Kidney (tissue), 14 donors: ENCODE measurements around the gene SF3A1. TPM values are rescaled to one million over a fixed set of nuclear protein-coding genes. Genes with fewer than 3 reads are reported as not detected.

Experiments used
- DNase-seq, 5 donors: peaks; one replicate each; pipeline ENCODE4 v3.0.0-alpha.2; 2013 to 2020
- FAIRE-seq: peaks from 2 replicates; lab custom pipeline; 2012; peaks lifted over from hg19 to GRCh38; lab: Jason Lieb, UNC
- H3K27ac ChIP-seq, 2 donors: one replicate each; pipeline ENCODE4 v1.7.0; 2013; ENCODE audit warnings: low read depth in 2 of 2, low read length in 2 of 2, inconsistent platforms in 1 of 2
- H3K27me3 ChIP-seq: one replicate; pipeline ENCODE4 v1.7.1; 2013; ENCODE audit warnings: low read length, inconsistent platforms; ENCODE audit not compliant: control insufficient read depth, insufficient read depth
- H3K36me3 ChIP-seq, 3 donors: one replicate each; pipeline versions ENCODE4 v1.7.0 to v1.7.1; 2013; ENCODE audit warnings: low read length in 3 of 3, control low read depth in 1 of 3, inconsistent platforms in 1 of 3; ENCODE audit not compliant: insufficient read depth in 3 of 3, control insufficient read depth in 2 of 3
- H3K4me1 ChIP-seq, 3 donors: one replicate each; pipeline versions ENCODE4 v1.7.0 to v1.7.1; 2013; ENCODE audit warnings: low read length in 3 of 3, inconsistent platforms in 1 of 3, low read depth in 1 of 3; ENCODE audit not compliant: control insufficient read depth in 2 of 3, insufficient read depth in 2 of 3
- H3K4me3 ChIP-seq, 3 donors: one replicate each; pipeline versions ENCODE4 v1.7.0 to v1.8.1; 2013; ENCODE audit warnings: low read length in 3 of 3, control low read depth in 1 of 3, inconsistent platforms in 1 of 3
- H3K9ac ChIP-seq, 3 donors: one replicate each; pipeline versions ENCODE4 v1.7.0 to v1.7.1; 2013; ENCODE audit warnings: low read length in 3 of 3, control low read depth in 1 of 3, inconsistent platforms in 1 of 3
- H3K9me3 ChIP-seq, 3 donors: one replicate each; pipeline versions ENCODE4 v1.7.0 to v1.7.1; 2013; ENCODE audit warnings: low read length in 3 of 3, control low read depth in 1 of 3, inconsistent platforms in 1 of 3; ENCODE audit not compliant: control insufficient read depth in 2 of 3, insufficient read depth in 1 of 3
- intact Hi-C: fragments of 100-400 bp; cut with DNase I; formaldehyde crosslinking; loops from one replicate; pipeline ENCODE4 v1.11.1; 2022
- polyA plus RNA-seq: library from polyadenylated mRNA; stranded (reverse); fragments of 350-450 nt; fragmentation: Illumina TruSeq; extraction: RNeasy Lipid Tissue Mini Kit (QIAGEN cat#74804); gene quantifications from one replicate; pipeline ENCODE4 v1.2.3, GENCODE V29; 2014; ENCODE audit warnings: low read depth, low replicate concordance; ENCODE audit not compliant: insufficient read depth
- total RNA-seq: library from RNA; stranded (reverse); fragmentation: NEBNext Ultra II Directional; extraction: Animal tissue kit (Norgen Biotek cat#: 25700); gene quantifications from one replicate; pipeline ENCODE4 v1.2.1, GENCODE V29; 2021
- TF ChIP-seq, protein P1 (sequence below): IDR thresholded peaks from 3 replicates; pipeline ENCODE4 v1.5.1; 2012; ENCODE audit warnings: mild to moderate bottlenecking, moderate library complexity, borderline replicate concordance; ENCODE audit not compliant: insufficient read depth; ENCODE audit errors: extremely low read depth
- donor health status: control.
- donor health status: control.
- donor health status: control.
- donor health status: control.
- donor health status: control.
- donor health status: DM: yes; HTN: yes; CAD: no.
- donor health status: Normal renal cell carcinoma (clear cell type).

Gene SF3A1
- total and polyA plus RNA-seq, 2 donors from 2014 or later = 23.7 to 179 TPM

- H3K27me3 ChIP-seq = no peaks in the 10 kb centered on the region
- TF ChIP-seq, protein P1, sequence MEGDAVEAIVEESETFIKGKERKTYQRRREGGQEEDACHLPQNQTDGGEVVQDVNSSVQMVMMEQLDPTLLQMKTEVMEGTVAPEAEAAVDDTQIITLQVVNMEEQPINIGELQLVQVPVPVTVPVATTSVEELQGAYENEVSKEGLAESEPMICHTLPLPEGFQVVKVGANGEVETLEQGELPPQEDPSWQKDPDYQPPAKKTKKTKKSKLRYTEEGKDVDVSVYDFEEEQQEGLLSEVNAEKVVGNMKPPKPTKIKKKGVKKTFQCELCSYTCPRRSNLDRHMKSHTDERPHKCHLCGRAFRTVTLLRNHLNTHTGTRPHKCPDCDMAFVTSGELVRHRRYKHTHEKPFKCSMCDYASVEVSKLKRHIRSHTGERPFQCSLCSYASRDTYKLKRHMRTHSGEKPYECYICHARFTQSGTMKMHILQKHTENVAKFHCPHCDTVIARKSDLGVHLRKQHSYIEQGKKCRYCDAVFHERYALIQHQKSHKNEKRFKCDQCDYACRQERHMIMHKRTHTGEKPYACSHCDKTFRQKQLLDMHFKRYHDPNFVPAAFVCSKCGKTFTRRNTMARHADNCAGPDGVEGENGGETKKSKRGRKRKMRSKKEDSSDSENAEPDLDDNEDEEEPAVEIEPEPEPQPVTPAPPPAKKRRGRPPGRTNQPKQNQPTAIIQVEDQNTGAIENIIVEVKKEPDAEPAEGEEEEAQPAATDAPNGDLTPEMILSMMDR = no peak
Observed at GRCh38 chr22:30393322-30393680, 36.6 kb upstream of the SF3A1 start.

GRCh38 chr22:30392661-30393321 is 36.1 kb upstream of the SF3A1 start:
- no peaks in the 10 kb centered on the region for H3K36me3 ChIP-seq
- H3K27me3 ChIP-seq = no peaks in the 10 kb centered on the region
- intact Hi-C loops = no loop called here
- TF ChIP-seq, protein P1 = no peak
- peak overlapping the region; percentile 56 to 78 for H3K27ac ChIP-seq
- H3K4me1 ChIP-seq = peaks cover 0 to 12% (median 11%) of the 10 kb centered on the region in 3 donors
- FAIRE-seq (no peak), DNase-seq (peak; percentile 56 to 82 (median 70))
- H3K9me3 ChIP-seq = no peaks in the 10 kb centered on the region
- H3K4me3 ChIP-seq = no peak overlapping the region
- H3K9ac ChIP-seq = peak overlapping the region in 1 of 3 donors; percentile 23

More at GRCh38 chr22:30393322-30393680, 36.6 kb upstream of the SF3A1 start:
- no peak for FAIRE-seq
- Histone ChIP-seq H3K9me3 (no peaks in the 10 kb centered on the region), H3K9ac (peak overlapping the region in 1 of 3 donors; percentile 23), H3K27ac (peak overlapping the region; percentile 56 to 78), H3K4me1 (peaks cover 0 to 16% (median 11%) of the 10 kb centered on the region in 3 donors), H3K4me3 (no peak overlapping the region), H3K36me3 (no peaks in the 10 kb centered on the region)
- DNase-seq = no peak
- intact Hi-C loops = no loop called here

DNA sequence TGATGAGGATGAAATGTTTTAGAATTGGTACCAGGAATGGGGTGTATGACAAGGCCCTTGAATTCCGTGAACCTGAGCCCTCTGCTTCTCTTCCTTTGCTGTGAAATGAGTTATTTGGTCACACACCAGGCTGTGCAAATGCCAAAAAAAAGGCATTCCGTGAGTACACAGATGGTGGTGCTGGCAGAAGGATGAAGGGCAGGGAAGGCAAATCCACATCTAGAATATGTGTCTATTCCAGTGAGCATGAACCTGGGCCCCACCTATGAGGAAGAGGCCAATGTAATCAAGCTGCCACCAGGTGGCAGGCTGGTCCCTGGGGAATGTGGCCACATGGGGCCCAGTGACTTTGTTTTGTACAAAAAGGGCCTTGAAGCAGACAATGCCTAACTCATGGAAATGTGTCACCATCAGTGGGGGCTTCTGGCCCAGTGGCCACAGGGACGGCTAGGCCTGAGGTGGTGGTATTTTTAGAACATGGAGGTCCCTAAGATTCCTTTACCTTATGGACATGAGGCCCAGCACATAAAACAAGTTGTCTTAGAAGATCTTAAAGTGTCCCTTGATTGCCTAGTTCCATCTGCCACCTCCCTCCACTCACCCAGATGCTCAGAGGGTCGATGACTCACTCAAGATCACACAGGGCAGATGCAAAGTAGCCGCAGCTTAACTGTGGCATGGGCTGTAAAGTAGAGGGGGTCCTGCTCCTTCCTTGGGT is 34.4 kb upstream of the SF3A1 start:
- H3K9me3 ChIP-seq = no peaks in the 10 kb centered on the region
- FAIRE-seq (no peak), DNase-seq (peak; percentile 66 to 84 (median 78))
- no peaks in the 10 kb centered on the region for H3K27me3 ChIP-seq
- TF ChIP-seq, protein P1 = peak; percentile 93
- intact Hi-C loops = no loop called here
- H3K36me3 ChIP-seq = no peaks in the 10 kb centered on the region
- peaks cover 0 to 15% (median 7%) of the 10 kb centered on the region in 3 donors for H3K4me1 ChIP-seq
- no peak overlapping the region for H3K4me3 ChIP-seq
- H3K27ac ChIP-seq = no peak overlapping the region
- H3K9ac ChIP-seq = no peak overlapping the region
